ENCODE measurements around the gene THBS2. TPM values are rescaled to one million over a fixed set of nuclear protein-coding genes. Genes with fewer than 3 reads are reported as not detected.

Gene THBS2
- total and polyA plus RNA-seq, 10 of the 15 experiments (the other 5 are each of a cell fraction or from before 2014, with no cell fraction given), result 0.07 to 0.10 TPM; not detected in 8

DNA sequence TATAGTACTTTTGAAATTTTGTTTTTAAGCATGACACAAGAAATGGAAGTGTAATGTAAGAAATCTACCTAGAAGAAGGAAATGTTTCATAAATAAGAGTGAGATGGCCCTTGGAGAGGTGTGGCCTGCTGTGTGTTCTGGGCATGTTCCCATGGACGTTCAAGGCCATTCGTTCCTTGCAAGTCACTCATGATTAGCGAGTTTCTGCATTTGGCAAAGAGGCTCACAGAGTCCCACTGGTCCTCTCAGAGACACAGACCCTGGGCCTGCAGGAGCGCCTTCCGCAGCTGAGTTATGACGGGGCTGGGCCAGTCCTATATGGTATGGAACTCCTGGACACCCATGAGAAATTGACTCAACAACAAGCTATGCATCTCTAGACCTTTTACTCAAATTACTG is 7.2 kb downstream of the THBS2 start:
- POLR2A ChIA-PET, result no interaction called here
- BruUV-seq (replicated peaks), result no TSS peak
- no peak overlapping the region for H2AFZ ChIP-seq (ENCODE audit: control insufficient read depth, low read depth, low read length)
- intact Hi-C loops (cut with micrococcal nuclease; ENCODE audit: unreplicated experiment), result no loop called here
- FAIRE-seq (no peak), ATAC-seq (no peak), DNase-seq (ENCODE audit: low read depth, low spot score) (no peak)
- SMC1A ChIA-PET (ENCODE audit: uncharacterized antibody, unreplicated experiment), result no interaction called here
- H3K27ac ChIP-seq (ENCODE audit: control insufficient read depth, insufficient read depth), result no peak overlapping the region
- H3K27me3 ChIP-seq (replicated peaks in 1 of 2; ENCODE audit: control insufficient read depth in 2 of 2, insufficient read depth in 2 of 2, low read length in 1 of 2), result no peaks in the 10 kb centered on the region
- no peaks in the 10 kb centered on the region; the same call in 2 of the 3 replicates for H3K9me3 ChIP-seq (replicated peaks; ENCODE audit: control insufficient read depth, insufficient read depth, low read length)
- in situ Hi-C loops (cut with MboI), result no loop called here
- RAD21 ChIA-PET (ENCODE audit: unreplicated experiment), result no interaction called here
- TF ChIP-seq POLR2AphosphoS5 (IDR thresholded peaks at IDR 0.05; ENCODE audit: low read length) (no peak), BHLHE40 (IDR thresholded peaks at IDR 0.05; ENCODE audit: borderline replicate concordance in 1 of 2, low read depth in 2 of 2, low read length in 1 of 2) (no peak), YY1 (IDR thresholded peaks at IDR 0.05; ENCODE audit: low read depth, low read length) (no peak), KDM1A (IDR thresholded peaks at IDR 0.05; ENCODE audit: borderline replicate concordance) (no peak), SREBF1 (IDR thresholded peaks at IDR 0.05; ENCODE audit: low read length) (no peak), YBX1 (IDR thresholded peaks at IDR 0.05) (no peak), SRF (IDR thresholded peaks at IDR 0.05; ENCODE audit: low read depth in 2 of 2, low read length in 2 of 2) (no peak), MTA3 (IDR thresholded peaks at IDR 0.05; ENCODE audit: borderline replicate concordance, low read length) (no peak), HCFC1 (IDR thresholded peaks at IDR 0.05; ENCODE audit: low read length) (no peak)
- CTCF ChIA-PET, result no interaction called here
- H3K79me2 ChIP-seq (ENCODE audit: control insufficient read depth, insufficient read depth, low read length), result no peaks in the 10 kb centered on the region
- H3K9ac ChIP-seq (ENCODE audit: control insufficient read depth, insufficient read depth, low read length), result no peak overlapping the region
- H3K36me3 ChIP-seq (ENCODE audit: control insufficient read depth in 2 of 2, insufficient read depth in 2 of 2, low read length in 1 of 2), result no peaks in the 10 kb centered on the region
- no peak overlapping the region for H3K4me3 ChIP-seq
- 31% methylated on average over 6 of the region's 6 CpGs for WGBS (ENCODE audit: insufficient coverage, insufficient replicate concordance, low lambda C conversion rate, missing lambda C conversion rate)
- H4K20me1 ChIP-seq (ENCODE audit: control insufficient read depth, insufficient read depth), result no peaks in the 10 kb centered on the region
- H3K4me2 ChIP-seq (ENCODE audit: control insufficient read depth, insufficient read depth), result no peak overlapping the region
- H3K4me1 ChIP-seq (ENCODE audit: control insufficient read depth, insufficient read depth, low read length), result no peaks in the 10 kb centered on the region

DNA sequence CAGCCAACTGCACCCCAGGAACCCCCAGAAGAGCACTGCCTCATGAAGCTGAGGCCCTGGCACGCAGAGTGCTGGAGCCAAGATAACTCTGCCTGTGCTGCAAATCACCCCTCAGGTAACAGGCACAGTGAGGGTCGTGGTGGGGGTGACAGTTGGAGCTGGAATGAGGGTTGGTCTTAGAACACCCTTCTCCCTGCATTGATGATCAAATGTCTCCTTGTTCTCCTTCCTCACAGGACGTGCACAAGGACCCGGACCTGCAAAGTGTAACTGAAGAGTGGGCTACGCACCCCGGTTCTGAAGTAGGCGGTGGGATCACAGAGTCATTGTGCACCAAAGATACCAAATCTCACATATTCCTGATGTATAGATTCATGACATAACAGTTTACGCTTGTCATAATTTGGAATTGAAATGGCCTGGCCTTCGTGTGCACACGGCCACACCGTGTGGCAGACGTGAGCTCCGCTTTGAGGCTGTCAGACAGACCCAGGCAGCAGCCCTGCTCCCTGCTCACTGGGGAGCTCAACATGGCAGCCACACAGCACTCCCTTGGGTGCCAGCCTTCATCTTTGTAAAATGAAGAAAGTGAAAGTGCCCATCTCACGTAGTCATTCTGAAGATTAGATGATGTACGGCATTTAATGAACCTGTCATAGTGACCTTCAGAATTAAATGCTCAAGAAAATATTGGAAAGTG is 8.8 kb downstream of the THBS2 start:
- BruUV-seq (replicated peaks), result no TSS peak
- no peaks in the 10 kb centered on the region for H3K4me1 ChIP-seq (ENCODE audit: control insufficient read depth, insufficient read depth, low read length)
- no peaks in the 10 kb centered on the region for H3K36me3 ChIP-seq (ENCODE audit: control insufficient read depth in 2 of 2, insufficient read depth in 2 of 2, low read length in 1 of 2)
- no peaks in the 10 kb centered on the region for H4K20me1 ChIP-seq (ENCODE audit: control insufficient read depth, insufficient read depth)
- ChIA-PET RAD21 (ENCODE audit: unreplicated experiment) (no interaction called here), POLR2A (no interaction called here), CTCF (no interaction called here), SMC1A (ENCODE audit: uncharacterized antibody, unreplicated experiment) (no interaction called here)
- no peaks in the 10 kb centered on the region; the same call in 2 of the 3 replicates for H3K9me3 ChIP-seq (replicated peaks; ENCODE audit: control insufficient read depth, insufficient read depth, low read length)
- TF ChIP-seq, protein P1, sequence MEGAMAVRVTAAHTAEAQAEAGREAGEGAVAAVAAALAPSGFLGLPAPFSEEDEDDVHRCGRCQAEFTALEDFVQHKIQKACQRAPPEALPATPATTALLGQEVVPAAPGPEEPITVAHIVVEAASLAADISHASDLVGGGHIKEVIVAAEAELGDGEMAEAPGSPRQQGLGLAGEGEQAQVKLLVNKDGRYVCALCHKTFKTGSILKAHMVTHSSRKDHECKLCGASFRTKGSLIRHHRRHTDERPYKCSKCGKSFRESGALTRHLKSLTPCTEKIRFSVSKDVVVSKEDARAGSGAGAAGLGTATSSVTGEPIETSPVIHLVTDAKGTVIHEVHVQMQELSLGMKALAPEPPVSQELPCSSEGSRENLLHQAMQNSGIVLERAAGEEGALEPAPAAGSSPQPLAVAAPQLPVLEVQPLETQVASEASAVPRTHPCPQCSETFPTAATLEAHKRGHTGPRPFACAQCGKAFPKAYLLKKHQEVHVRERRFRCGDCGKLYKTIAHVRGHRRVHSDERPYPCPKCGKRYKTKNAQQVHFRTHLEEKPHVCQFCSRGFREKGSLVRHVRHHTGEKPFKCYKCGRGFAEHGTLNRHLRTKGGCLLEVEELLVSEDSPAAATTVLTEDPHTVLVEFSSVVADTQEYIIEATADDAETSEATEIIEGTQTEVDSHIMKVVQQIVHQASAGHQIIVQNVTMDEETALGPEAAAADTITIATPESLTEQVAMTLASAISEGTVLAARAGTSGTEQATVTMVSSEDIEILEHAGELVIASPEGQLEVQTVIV (IDR thresholded peaks at IDR 0.05; ENCODE audit: borderline replicate concordance, partially characterized antibody), result no peak
- TF ChIP-seq SUZ12 (IDR thresholded peaks at IDR 0.05; ENCODE audit: unreplicated experiment), result no peak
- in situ Hi-C loops (cut with MboI), result no loop called here
- H3K79me2 ChIP-seq (ENCODE audit: control insufficient read depth, insufficient read depth, low read length), result no peaks in the 10 kb centered on the region
- no peak overlapping the region for H3K27ac ChIP-seq (ENCODE audit: control insufficient read depth, insufficient read depth)
- ATAC-seq, result no peak
- FAIRE-seq, result no peak
- no peak overlapping the region for H3K9ac ChIP-seq (ENCODE audit: control insufficient read depth, insufficient read depth, low read length)
- WGBS (ENCODE audit: insufficient coverage, insufficient replicate concordance, low lambda C conversion rate, missing lambda C conversion rate), result 49% methylated on average over 15 of the region's 15 CpGs
- no peaks in the 10 kb centered on the region for H3K27me3 ChIP-seq (replicated peaks in 1 of 2; ENCODE audit: control insufficient read depth in 2 of 2, insufficient read depth in 2 of 2, low read length in 1 of 2)
- H3K4me2 ChIP-seq (ENCODE audit: control insufficient read depth, insufficient read depth), result no peak overlapping the region
- H2AFZ ChIP-seq (ENCODE audit: control insufficient read depth, low read depth, low read length), result no peak overlapping the region
- intact Hi-C loops (cut with micrococcal nuclease; ENCODE audit: unreplicated experiment), result no loop called here
- no peak overlapping the region for H3K4me3 ChIP-seq
- no peak for DNase-seq (ENCODE audit: low read depth, low spot score)

All from GM12878 (cell line).